NCI-H2171 (cell line): ENCODE data around the gene IGFL3.
"Not testable (repeated sequence)": the region's sequence is repeated elsewhere in the genome, so short reads cannot be mapped to it uniquely, and the experiment has no call there.

Source experiments
- DNase-seq: peaks from one replicate; lab custom pipeline; 2025; lab: John Stamatoyannopoulos, UW

The IGFL3 gene

DNA sequence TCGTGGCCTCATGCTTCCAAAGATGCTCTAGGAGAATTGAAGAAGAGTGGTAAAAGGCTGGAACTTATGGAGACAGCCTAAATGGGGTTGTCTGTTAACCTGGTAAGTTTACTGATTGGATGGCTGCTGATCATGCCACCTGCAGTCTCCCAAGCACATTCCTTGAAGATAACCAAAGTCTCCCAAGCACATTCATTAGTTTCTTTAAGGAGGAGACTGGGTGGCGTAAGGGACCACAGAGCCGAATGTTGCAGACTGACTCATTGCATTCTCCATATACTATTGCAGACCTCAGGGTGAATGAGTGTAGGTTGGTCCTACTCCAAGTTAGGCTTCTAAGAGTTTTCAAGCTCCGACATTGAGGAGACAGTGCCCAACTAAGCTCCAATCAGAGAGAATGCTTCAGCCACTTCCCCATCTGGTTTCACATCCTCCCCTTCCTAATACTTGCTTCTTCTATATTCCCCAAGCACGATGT, at the start of gene IGFL3:
IGFL3 (minus strand) TSS at position 51 of the 478 bp plus-strand sequence; CDS start at position 12, 39 bp downstream.
- DNase-seq, result no peak

DNA sequence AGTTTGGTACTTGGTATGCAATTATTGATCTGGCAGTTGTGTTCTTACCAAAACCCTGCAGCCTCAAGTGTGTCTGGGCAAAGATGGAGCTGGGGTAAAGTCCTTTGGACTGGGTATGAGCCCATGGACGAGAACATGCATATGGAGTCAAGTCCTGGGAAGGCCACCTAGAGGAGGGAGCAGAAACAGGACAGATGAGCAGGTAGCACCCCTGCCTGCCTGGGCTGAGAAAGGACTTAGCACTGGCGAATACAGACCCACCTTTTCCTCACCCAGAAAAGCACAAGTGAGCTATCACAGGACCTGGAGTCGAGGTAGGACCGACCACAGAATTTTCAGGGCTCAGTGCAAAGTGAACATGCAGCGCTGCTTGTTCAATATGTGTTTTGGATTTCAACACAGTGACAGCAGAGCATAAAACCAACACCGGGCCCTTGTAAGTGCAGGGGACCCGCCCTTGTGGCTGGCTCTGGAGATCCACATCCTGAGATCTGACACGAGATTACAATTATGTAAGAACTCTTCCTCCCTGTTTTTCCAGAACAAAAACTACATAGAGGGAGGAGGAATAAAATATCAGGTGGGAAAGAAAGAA, 49.5 kb upstream of the IGFL3 start:
- no peak for DNase-seq

DNA sequence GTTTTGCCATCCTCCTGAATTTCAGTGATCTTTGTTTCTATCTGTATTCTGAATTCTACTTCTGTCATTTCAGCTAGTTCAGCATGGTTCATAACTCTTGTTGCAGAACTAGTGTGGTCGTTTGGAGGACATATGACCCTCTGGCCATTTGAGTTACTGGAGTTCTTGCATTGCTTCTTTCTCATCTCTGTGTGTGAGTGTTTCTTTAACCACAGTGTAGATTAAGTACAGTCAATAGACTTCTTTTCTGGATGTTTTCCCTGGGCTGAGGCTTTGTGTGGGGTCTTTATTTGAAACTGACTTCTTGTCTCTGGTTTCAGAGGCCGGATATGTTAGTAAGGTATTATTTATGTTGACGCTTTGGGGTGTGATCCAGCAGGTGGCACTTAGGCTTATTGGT, 38.2 kb upstream of the IGFL3 start:
- DNase-seq, result no peak

DNA sequence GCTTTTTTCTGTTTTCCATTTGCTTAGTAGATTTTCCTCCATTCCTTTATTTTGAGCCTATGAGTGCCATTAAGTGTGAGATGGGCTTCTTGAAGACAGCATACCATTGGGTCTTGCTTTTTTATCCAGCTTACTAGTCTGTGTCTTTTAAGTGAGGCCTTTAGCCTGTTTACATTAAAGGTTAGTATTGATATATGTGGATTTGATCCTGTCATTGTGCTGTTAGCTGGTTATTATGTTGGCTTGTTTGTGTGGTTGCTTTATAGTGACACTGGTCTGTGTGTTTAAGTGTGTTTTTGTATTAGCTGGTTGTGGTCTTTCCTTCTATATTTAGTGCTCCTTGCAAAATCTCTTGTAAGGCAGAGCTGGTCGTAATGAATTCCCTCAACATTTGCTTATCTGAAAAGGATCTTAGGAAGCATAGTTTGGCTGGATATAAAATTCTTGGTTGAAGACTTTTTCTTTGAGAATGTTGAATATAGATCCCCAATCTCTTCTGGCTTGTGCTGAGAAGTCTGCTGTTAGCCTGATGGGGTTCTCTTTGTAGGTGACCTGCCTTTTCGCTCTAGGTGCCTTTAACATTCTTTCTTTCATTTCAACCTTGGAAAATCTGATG, 37.3 kb upstream of the IGFL3 start:
- DNase-seq, result not testable (repeated sequence)

DNA sequence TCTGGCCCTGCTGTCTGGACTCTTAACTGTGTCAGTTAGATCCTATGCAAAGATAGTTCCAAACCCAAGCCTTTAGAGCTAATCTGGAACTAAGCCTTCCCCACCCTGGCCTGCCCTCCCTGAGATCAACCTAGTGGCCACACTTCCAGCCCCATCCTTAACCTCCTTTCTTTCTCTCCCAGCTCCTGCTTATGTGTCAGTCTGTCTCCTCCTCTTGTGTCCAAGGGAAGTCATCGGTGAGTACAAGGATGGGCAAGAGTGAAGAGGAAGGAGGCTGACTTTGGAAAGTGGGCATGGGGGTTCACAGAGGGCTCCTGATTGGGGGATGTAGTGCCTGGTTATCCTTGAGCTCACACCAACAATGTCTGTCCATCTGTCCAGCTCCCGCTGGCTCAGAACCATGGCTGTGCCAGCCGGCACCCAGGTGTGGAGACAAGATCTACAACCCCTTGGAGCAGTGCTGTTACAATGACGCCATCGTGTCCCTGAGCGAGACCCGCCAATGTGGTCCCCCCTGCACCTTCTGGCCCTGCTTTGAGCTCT, 35.8 kb upstream of the IGFL3 start:
- DNase-seq, result no peak

DNA sequence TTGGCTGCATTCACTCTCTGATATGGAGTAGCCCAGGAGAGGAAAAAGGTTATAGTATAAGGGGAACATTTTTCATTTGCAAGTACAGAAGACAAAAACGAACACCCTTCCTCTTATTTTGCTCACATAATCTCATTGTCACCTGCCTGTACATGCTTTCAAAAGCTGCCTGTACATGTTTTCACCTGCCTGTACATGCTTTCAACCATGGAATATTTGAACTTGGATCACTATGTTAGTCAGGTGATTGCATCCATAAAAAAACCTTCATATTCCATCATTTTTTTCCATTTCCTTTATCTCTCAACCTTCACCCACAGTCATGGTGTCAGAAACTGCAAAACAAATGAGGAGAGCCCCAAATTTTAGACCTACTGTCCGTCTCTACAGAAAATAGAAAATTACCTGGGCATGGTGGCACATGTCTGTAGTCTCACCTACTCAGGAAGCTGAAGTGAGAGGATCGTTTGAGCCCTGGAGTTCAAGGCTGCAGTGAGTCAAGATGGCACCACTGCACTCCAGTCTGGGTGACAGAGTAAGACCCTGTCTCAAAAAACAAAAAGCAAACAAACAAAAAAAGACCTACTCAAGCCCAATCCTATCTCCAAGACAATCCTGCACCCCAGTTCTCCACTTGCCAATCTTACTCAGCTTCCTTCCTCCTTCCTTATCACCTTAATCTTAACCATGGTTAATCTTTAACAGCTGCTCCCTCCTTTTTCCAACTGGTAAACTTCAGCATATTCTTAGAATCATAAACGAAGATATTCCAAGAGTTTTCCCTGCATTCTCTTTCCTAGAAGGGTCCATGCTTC, 35.1 kb upstream of the IGFL3 start:
- no peak for DNase-seq

DNA sequence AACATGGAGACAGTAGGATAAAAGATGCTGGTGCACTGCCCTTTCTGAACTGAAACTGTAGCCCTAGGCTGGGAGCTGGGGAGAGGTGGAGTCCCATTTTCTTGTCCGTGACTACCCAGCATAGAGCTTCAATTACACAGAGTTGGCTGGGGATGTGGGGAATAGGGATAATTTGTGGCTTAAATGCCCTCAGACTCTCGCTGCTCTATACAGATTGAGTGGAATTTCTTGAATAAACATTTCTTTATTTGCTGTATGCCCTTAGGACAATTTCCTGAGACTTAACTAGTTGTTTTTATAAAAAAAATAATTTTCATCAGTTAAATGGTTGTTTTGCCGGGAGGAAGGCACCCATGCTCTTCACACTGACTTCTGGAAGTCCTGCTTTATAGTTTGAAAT, 30.7 kb upstream of the IGFL3 start:
- DNase-seq, result no peak

DNA sequence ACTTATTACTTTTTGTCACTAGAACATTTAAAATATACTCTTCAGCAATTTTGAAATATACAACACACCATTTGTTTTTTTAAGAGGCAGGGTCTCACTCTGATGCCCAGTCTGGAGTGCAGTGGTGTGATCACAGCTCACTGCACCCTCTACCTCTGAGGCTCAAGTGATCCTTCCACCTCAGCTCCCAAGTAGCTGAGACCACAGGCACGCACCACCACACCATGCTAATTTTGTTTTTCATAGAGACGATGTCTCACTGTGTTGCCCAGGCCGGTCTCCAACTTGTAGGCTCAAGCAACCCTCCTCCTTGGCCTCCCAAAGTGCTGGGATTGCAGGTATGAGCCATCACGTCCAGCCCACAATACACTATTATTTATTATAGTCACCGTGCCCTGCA, 26.1 kb upstream of the IGFL3 start:
- no peak for DNase-seq

DNA sequence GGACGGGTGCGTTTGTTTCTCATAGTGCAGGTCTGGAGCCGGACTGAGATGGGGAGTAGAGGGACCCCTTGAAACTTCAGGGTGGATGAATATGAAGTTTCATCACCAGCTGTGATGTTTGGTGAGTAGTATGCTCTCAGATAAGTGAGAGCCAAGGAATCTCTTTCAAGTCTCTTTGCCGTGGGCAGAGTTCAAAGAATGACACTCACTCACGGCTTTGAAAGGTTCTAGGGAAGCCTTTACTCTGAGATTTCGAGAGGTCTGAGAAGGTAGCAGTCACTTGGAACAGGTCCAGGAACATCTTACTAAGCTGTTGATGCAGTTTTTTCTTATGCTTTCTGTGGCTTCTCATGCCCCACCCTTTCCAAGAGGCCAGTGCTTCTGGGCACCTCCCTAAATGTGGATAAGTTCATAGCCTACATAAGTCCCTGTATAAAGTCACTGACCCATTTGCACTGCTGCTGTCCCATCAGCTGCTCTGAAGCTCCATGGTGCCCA, 23.4 kb upstream of the IGFL3 start, which contains the start of gene IGFL2:
IGFL2 (plus strand) TSS at position 448 of the 498 bp plus-strand sequence; CDS start at position 489, 41 bp downstream.
- no peak for DNase-seq

DNA sequence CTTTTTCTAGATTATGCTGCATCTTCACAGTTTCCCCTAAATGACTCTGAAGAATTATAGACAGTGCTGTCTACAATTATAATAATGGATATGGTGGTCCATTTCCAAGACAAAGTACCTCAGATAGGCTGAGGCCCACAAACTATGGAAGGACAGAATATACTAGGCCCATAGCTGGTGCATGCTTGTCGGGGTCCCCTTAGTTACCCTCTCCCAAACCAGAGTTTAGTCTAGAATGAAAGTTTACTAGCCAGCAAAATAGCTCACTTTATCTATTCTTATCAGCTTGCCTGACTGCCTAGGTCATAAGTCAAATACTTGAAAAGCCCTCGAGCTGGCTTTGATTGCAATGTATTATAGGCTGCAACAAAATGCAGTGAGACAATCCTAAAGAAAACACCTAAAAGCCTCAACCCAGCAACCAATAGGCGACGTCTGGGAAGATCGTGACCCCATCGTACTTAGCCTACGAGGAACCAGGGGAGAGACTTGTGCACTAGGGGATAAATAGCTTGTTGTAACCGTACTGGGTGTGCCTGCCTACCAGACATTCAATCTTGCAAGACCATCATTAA, 22.8 kb upstream of the IGFL3 start:
- DNase-seq, result no peak

DNA sequence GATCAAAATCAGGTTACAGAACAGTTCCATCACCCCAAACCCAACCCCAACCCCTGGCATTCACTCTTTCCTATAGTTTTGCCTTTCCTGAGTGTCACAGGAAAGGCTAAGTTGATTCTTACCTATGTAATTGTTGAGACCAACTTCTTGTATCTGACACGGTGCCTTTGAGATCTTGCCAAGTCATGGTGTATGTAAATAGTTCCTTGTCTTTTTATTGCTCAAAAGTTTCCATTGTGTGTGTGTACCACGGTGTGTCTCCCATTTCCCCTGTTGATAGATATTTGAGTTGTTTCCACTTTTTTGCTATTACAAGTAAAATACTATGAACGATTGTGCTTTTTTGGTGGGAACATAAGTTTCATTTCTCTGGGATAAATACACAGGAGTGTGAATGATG, 20.3 kb upstream of the IGFL3 start:
- no peak for DNase-seq

DNA sequence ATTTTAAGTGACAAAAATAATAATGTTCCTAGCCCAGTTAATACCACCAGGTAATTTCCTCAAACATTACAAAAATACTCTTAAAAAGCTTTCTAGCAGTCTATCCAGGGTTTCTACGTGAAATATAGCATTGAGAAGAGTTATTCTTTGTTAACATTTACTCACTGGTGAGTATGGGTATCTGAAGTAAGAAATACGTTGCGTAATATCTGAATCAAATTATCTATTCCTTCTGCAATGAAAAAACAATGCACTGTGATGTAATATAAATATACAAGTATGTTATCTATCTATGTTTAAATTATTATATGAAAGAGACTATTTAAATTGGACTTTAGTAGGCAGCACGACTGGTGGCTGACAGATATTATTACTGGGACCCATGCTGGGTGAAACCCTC, 17.8 kb upstream of the IGFL3 start:
- DNase-seq, result no peak

DNA sequence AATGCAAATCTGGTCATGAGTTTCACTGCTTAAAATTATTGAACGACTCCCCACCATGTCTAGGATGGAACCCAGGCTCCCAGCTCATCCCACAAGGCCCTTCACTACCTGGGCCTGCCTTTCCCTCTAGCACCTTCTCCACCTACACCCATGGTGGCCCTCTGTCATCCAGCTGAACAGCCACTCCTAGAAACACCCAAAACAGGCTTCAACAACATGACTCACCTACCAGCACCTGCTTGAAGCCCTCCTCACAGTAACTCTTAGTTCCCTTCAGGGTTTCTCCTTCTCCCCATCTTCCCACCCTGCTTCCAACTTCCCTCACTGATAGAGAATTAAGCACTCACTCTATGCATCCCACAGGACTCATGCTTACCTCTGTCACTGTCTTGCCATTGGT, 16.9 kb upstream of the IGFL3 start:
- no peak for DNase-seq

DNA sequence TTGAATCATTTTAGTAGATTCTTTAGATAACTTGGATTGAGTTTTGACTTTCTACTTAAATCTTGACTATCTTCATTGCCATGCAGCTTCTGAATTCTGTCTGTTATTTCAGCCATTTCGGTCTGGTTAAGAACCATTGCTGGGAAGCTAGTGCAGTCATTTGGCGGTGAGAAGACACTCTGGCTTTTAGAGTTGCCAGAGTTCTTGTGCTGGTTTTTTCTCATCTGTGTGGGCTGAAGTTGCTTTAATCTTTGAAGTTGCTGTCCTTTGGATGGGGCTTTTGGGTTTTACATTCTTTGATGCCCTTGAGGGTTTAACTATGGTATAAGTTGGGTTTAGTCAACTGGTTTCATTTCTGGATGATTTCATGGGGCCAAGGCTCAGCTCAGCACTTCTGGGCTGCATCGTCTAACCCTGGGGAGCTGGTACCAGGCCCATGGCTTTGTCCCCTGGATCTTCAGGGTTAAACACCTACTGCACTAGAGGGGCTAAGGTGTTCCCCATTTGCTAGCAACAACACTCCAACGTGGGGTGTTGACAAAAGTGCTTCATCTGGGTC, 13.5 kb upstream of the IGFL3 start:
- no peak for DNase-seq

DNA sequence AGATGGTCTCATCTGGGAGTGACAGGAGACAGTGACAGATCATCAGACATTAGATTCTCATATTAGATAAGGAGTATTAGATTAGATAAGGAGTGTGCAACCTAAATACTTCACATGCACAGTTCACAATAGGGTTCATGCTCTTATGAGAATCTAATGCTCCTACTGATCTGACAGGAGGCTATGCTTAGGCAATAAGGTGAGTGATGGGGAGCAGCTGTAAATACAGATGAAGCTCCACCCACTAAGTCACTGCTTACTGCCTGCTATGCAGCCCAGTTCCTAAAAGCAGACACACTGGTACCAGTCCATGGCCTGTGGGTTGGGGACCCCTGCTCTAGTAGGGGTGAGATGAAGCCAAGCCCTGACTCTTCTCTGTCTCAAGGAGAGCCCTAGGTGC, 10.0 kb upstream of the IGFL3 start:
- no peak for DNase-seq

DNA sequence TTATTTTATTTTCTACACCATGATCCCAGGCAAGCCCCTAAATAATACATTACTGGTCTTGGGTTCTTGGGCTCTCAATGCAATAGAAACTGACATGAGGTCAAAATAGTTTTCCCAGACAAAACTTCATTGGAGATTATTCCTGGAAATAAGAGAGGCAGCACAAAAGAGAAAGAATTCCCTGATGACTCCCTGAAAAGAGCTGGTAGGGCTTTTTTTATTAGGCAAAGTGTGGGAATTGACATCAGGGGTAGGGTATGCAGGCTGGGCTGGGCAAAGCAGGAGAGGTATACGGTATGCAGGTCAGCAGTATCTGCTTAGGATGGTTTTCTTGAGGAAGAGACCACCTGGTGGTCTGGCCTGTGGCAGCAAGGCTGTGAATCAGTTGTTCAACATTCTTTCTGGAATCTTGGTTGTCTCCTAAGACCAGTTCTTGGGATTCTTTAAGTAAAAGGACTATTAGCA, 9.3 kb upstream of the IGFL3 start:
- DNase-seq, result no peak

DNA sequence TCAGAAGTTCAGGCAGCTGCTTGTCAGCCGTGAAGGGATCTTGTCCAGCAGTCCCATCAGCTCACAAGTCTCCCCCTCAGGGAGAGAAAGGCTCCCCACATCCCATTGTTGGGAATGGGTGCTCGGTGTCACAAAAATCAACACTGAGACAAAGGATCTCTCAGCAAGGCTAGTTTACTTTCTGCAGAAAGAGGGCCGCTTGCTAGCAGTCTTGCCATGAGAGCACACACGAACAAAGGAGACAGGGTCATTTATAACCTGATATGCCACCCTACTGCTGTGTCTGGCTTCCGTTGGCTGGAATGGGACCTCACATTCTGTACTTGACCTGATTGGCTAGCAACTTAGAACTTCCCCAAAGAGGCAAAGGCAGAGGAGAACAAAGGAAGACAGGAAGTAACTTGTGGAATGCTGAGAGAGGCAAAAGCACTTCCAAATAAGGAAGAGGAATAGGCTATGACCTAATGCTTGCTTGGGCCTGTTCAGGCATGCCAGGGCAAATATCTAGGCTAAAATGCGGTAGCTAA, 8.7 kb upstream of the IGFL3 start:
- peak; percentile 10 for DNase-seq

DNA sequence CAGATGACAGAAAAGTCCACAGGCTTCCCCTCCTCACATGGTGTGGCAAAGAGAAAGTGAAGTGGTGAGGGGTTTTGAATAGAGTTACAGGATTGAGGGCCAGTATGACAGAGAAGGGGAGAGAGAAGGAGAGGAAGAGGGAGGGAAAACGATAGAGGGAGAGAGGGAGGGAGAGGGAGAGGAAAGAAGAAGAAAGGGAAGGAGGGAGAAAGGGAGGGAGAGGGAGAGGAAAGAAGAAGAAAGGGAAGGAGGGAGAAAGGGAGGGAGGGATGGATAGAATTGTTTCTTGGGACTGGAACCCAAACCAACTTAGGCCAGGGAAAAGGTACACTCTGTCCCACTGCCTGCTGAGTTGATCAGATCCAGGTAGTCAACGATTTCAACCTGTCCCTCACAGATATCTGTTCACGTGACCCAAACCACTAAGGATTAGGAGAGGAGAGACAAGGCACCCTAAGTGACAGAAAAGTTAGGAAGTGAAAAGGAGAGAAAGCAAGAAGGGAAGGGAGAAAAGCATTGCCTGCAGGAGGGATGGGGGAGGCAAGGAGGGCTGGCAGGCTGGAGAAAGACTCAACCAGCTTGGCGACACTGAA, 8.1 kb upstream of the IGFL3 start:
- DNase-seq, result no peak

DNA sequence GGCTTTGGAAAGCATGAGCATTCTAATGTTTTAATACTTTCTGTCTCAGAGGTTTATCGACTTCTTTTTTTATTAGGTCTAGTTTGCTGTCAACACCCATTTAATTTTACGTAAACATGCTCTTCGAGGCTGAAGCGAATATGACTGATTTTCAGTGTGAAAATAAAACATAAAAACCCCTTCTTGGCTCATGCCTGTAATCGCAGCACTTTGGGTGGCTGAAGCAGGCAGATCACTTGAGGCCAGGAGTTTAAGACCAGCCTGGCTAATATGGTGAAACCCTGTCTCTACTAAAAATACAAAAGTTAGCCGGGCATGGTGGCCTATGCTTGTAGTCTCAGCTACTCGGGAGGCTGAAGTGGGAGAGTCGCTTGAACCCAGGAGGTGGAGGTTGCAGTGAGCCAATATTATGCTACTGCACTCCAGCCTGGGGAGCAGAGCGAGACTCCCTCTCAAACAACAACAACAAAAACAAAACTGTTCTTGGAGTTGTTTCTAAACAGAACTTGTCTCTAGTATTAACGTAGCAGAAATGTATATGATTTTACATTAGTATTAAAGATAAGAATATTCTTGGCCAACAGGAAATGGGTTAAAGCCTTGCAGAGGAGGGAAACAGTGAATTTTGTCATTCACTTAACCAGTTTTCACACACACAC, 7.1 kb upstream of the IGFL3 start:
- DNase-seq, result no peak

DNA sequence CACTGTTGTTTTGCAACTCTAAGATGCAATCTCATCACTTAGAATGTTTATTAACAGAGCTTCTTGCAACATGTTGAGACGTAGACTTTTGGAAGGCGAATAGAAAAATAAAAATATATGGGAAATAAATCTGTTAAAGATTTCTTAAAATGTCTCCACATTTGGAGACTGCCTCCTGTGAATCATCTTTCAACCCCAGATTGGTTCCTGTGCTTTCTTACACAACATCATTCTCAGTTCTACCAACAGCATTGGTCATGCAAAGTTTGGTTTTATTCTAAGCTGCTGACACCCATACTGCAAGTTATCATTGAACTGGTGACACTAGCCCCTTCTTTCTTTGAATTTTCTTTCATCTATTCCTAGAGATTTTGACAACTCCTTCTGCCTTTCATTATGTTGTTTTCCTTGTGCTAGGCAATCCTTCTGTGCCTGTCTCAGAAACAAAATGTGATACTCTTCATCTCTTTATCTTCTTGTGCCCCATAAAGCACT, 1.6 kb upstream of the IGFL3 start:
- no peak for DNase-seq
